Measurements from ENCODE around the gene GRIN3B.

The GRIN3B gene

DNA sequence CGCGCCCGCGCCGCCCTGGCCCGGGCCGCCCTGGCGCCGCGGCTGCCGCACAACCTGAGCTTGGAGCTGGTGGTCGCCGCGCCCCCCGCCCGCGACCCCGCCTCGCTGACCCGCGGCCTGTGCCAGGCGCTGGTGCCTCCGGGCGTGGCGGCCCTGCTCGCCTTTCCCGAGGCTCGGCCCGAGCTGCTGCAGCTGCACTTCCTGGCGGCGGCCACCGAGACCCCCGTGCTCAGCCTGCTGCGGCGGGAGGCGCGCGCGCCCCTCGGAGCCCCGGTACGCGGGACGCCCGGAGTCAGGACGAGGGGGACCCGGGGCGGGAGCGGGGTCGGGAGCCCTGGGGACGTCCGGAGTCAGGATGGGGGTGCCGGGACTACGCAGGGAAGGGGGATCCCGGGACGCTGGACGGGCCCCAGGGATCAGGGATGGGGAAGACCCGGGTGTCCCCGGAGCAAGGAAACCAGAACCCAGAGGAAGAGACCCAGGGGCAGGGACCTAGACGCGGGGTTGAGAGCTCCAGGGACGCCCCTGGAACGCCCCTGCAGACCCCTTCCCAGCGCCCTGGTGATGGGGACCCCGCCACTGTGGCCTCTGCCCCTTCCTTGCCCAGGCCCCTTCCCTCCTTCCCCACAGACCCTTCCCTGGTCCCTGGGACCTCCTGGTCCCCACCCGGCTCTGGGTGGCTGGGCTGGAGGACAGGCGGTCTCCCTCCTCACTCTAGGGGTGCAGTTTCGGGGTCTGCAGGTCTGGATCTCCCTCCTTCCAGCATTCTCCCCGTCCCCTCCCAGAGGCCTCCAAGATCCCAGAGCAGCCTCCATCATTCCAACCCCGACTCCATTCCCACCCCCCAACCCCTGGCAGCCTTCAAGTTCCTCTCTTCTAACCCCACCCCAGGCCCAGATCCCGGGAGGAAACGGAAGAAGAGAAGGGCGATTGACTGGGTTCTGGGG lies 645 bp downstream of the GRIN3B start (continued):
- peak; percentile 70 for TF ChIP-seq IKZF3 (tag by site-specific recombination; IDR thresholded peaks at IDR 0.05)
- 0 out of 2 replicates have a peak, but pooled peaks have one; percentile 18 for TF ChIP-seq ZXDB (tag by site-specific recombination; IDR thresholded peaks at IDR 0.05)

GRCh38 chr19:1001538-1002166 lies 1.4 kb downstream of the GRIN3B start:
- ChIA-PET CTCF (interaction anchor here (0.5 to 1.4 kb wide), 10 partner anchors 24 to 491 kb away, joined by 3 to 4 read pairs (median 3); no protein-coding TSS in a partner anchor), POLR2A (interaction anchor here (0.6 to 1.1 kb wide), 2 partner anchors 251 to 267 kb away, joined by 3 to 4 read pairs; partner anchors contain the start of gene CIRBP)
- Histone ChIP-seq H3K4me3 (ENCODE audit: low read depth, low read length) (no peak overlapping the region), H3K36me3 (ENCODE audit: control insufficient read depth in 2 of 2, insufficient read depth in 1 of 2, low read length in 2 of 2) (no peaks in the 10 kb centered on the region), H3K27ac (ENCODE audit: extremely low read depth, low read depth, low read length) (no peak overlapping the region), H3K9me3 (ENCODE audit: control insufficient read depth, insufficient read depth, low read depth, low read length) (no peaks in the 10 kb centered on the region), H3K4me1 (ENCODE audit: control insufficient read depth, insufficient read depth, low read length) (no peaks in the 10 kb centered on the region; the same call in 1 of the 2 replicates)
- no peak for TF ChIP-seq ZNF174 (tag by site-specific recombination; IDR thresholded peaks at IDR 0.05)
- TF ChIP-seq, protein P1, sequence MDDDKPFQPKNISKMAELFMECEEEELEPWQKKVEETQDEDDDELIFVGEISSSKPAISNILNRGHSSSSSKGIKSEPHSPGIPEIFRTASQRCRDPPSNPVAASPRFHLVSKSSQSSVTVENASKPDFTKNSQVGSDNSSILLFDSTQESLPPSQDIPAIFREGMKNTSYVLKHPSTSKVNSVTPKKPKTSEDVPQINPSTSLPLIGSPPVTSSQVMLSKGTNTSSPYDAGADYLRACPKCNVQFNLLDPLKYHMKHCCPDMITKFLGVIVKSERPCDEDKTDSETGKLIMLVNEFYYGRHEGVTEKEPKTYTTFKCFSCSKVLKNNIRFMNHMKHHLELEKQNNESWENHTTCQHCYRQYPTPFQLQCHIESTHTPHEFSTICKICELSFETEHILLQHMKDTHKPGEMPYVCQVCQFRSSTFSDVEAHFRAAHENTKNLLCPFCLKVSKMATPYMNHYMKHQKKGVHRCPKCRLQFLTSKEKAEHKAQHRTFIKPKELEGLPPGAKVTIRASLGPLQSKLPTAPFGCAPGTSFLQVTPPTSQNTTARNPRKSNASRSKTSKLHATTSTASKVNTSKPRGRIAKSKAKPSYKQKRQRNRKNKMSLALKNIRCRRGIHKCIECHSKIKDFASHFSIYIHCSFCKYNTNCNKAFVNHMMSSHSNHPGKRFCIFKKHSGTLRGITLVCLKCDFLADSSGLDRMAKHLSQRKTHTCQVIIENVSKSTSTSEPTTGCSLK (tag by site-specific recombination; IDR thresholded peaks at IDR 0.05): no peak
- TF ChIP-seq ZNF157 (tag by site-specific recombination; IDR thresholded peaks at IDR 0.05): no peak
- TF ChIP-seq, protein P2, sequence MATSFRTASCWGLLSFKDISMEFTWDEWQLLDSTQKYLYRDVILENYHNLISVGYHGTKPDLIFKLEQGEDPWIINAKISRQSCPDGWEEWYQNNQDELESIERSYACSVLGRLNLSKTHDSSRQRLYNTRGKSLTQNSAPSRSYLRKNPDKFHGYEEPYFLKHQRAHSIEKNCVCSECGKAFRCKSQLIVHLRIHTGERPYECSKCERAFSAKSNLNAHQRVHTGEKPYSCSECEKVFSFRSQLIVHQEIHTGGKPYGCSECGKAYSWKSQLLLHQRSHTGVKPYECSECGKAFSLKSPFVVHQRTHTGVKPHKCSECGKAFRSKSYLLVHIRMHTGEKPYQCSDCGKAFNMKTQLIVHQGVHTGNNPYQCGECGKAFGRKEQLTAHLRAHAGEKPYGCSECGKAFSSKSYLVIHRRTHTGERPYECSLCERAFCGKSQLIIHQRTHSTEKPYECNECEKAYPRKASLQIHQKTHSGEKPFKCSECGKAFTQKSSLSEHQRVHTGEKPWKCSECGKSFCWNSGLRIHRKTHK (tag by site-specific recombination; IDR thresholded peaks at IDR 0.05): no peak
- TF ChIP-seq ATF2 (tag by site-specific recombination; IDR thresholded peaks at IDR 0.05; ENCODE audit: low read depth): no peak
- TF ChIP-seq PRDM1 (tag by site-specific recombination; IDR thresholded peaks at IDR 0.05): no peak
- peak; percentile 91 for TF ChIP-seq GLIS1 (tag by site-specific recombination; IDR thresholded peaks at IDR 0.05)
- no peak for TF ChIP-seq ZNF214 (tag by site-specific recombination; IDR thresholded peaks at IDR 0.05; ENCODE audit: borderline replicate concordance)
- no peak for TF ChIP-seq ZNF19 (tag by site-specific recombination; IDR thresholded peaks at IDR 0.05; ENCODE audit: low read depth)
- TF ChIP-seq ZNF560 (tag by site-specific recombination; IDR thresholded peaks at IDR 0.05; ENCODE audit: borderline replicate concordance): no peak
- no peak for TF ChIP-seq ZNF658 (tag by site-specific recombination; IDR thresholded peaks at IDR 0.05)
- TF ChIP-seq KLF16 (tag by site-specific recombination; IDR thresholded peaks at IDR 0.05): peak; percentile 44; the same call in 1 of the 2 replicates
- TF ChIP-seq ZNF830 (tag by site-specific recombination; IDR thresholded peaks at IDR 0.05; ENCODE audit: low read depth): no peak
- TF ChIP-seq TRIM28 (IDR thresholded peaks at IDR 0.05; ENCODE audit: borderline replicate concordance, low read length): no peak
- no peak for TF ChIP-seq ZNF704 (tag by site-specific recombination; IDR thresholded peaks at IDR 0.05)
- no peak for TF ChIP-seq ZNF416 (tag by site-specific recombination; IDR thresholded peaks at IDR 0.05)
- TF ChIP-seq ZNF843 (tag by site-specific recombination; IDR thresholded peaks at IDR 0.05): no peak
- TF ChIP-seq HOXD13 (CRISPR knock-in tag; IDR thresholded peaks at IDR 0.05; ENCODE audit: borderline replicate concordance): no peak
- no peak for TF ChIP-seq ZNF132 (tag by site-specific recombination; IDR thresholded peaks at IDR 0.05; ENCODE audit: borderline replicate concordance)
- no peak for TF ChIP-seq ZNF133 (tag by site-specific recombination; IDR thresholded peaks at IDR 0.05)
- no peak for TF ChIP-seq ZFP3 (tag by site-specific recombination; IDR thresholded peaks at IDR 0.05; ENCODE audit: low read depth)
- no peak for TF ChIP-seq ZNF626 (tag by site-specific recombination; IDR thresholded peaks at IDR 0.05)
- no peak for TF ChIP-seq ZNF623 (tag by site-specific recombination; IDR thresholded peaks at IDR 0.05)
- no peak for TF ChIP-seq ZNF544 (tag by site-specific recombination; IDR thresholded peaks at IDR 0.05)
- TF ChIP-seq ZNF350 (tag by site-specific recombination; IDR thresholded peaks at IDR 0.05): no peak
- TF ChIP-seq ZNF423 (tag by site-specific recombination; IDR thresholded peaks at IDR 0.05): peak; percentile 63; the same call in 1 of the 2 replicates
- TF ChIP-seq ZNF202 (tag by site-specific recombination; IDR thresholded peaks at IDR 0.05; ENCODE audit: borderline replicate concordance): no peak
- TF ChIP-seq MZF1 (tag by site-specific recombination; IDR thresholded peaks at IDR 0.05; ENCODE audit: borderline replicate concordance): no peak
